DMS 273 treated with DMSO at 0.1 percent for 48 hours (cell line): ENCODE measurements around the gene CENPL.
"Not testable (repeated sequence)": the region's sequence is repeated elsewhere in the genome, so short reads cannot be mapped to it uniquely, and the experiment has no call there.

ENCODE experiments used
- DNase-seq: peaks from one replicate; lab custom pipeline; 2025; lab: John Stamatoyannopoulos, UW

The CENPL gene, protein sequence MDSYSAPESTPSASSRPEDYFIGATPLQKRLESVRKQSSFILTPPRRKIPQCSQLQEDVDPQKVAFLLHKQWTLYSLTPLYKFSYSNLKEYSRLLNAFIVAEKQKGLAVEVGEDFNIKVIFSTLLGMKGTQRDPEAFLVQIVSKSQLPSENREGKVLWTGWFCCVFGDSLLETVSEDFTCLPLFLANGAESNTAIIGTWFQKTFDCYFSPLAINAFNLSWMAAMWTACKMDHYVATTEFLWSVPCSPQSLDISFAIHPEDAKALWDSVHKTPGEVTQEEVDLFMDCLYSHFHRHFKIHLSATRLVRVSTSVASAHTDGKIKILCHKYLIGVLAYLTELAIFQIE

DNA sequence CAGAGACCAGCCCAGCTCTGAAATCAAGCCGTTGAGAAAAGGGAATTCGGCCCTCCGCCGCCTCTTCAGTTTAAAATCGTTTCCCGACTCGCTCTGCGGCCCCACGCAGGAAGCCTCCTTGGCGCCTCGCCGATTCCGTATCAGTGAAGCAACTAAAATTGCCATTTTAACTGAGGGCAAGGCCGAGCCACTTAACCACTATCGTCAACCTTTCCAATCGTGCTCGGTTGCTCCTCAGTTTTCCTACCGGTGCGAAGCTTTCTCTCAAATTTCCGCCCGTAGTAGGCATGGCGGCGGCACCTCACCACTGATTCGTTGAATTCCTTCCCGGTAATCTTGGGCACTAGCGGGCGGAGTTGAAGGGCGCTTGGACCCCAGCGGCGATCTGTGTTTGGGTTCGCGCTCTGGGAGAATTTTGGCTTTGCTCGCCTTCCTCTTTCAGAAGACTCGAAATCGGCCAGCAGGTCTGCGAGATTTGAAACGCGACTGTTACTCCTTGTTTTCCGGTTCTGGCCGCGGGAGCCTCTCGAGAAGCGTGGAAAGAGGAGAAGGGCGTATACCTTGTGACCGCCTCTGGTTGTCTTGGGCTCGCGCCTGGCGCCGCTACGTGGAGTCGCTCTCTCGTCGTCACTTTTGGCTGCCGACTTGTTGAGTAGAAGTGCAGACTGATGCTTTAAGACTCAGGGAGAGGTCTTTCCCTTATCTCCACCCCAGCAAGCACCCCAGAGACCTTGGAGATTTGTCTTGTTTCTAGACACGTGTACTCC, at the start of gene CENPL, which contains the start of gene DARS2:
Gene CENPL (minus strand): TSS at position 569 of the 767 bp plus-strand sequence. CDS start 13,584 bp downstream, outside the sequence.
Gene DARS2 (plus strand): TSS at position 359 of the 767 bp plus-strand sequence. CDS start 557 bp downstream, outside the sequence.
- DNase-seq = peak; percentile 98

DNA sequence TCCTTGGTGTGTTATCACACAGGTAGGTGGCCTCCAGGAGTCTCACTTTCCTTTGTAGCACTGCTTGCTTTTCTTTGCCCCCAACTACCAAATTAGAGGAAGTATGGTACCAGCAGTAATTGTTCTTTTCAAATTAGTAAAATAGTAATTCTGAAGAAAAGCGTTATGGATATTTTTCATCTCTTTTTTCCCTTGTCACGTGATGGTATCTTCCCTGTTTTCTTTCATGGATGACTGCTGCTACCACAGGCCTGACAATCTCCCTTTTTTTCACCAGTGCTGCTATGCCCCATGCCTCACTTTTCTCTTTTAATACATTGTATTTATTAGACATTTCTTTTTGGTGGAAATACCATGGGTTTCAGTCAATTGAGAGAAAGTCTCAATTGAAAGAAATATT, 46.8 kb upstream of the CENPL start:
- DNase-seq = no peak

DNA sequence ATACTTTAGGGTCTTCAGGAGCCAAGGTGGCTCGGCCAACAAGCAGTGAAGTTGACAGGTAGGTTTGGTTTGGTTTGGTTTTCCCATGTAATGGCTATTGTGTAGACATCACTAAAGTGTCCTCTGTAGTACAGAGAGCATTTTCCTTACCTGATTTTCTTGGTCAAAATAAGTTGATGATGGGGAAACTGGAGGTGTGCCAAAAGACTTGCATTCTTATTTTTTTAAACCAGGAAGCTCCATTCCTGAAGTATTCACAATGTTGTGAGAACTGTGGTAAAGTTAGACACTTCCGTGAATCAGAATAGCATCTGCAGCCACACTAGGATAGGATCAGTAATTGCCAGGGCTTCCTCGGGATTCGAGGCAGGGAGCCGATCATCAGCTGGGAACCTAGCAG, 46.4 kb upstream of the CENPL start:
- DNase-seq = no peak

DNA sequence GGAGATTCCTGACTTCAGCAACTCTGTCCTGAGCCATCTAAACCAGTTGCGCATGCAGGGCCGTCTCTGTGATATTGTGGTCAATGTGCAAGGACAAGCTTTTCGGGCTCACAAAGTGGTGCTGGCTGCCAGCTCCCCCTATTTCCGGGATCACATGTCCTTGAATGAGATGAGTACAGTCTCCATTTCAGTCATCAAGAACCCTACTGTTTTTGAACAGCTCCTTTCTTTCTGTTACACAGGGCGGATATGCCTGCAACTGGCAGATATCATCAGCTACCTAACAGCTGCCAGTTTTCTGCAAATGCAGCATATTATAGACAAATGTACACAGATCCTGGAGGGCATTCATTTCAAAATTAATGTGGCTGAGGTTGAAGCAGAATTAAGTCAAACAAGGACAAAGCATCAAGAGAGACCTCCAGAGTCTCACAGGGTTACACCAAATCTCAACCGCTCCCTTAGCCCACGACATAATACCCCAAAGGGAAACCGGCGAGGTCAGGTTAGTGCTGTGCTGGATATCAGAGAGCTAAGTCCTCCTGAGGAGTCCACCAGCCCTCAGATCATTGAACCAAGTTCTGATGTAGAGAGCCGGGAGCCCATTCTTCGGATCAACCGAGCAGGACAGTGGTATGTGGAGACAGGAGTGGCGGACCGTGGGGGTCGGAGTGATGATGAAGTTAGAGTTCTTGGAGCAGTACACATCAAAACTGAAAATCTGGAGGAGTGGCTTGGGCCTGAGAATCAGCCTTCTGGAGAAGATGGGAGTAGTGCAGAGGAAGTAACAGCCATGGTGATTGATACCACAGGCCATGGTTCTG, 45.8 kb upstream of the CENPL start:
- no peak for DNase-seq

DNA sequence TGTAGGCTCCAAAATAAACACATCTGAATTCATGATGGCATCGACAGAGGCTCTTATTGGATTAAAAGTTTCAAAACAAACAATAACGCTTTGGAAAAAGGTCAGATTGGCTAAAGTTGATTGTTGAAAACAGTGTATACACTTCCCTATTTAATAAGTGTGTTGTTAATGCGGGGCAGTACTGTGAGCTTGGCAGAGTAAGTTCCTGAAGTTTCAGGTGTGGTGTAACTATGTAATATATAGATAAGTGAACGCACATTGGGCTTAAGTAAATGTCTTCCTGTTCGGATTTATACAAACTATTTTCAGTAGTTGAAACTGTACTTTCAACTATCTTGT, 44.3 kb upstream of the CENPL start:
- no peak for DNase-seq

DNA sequence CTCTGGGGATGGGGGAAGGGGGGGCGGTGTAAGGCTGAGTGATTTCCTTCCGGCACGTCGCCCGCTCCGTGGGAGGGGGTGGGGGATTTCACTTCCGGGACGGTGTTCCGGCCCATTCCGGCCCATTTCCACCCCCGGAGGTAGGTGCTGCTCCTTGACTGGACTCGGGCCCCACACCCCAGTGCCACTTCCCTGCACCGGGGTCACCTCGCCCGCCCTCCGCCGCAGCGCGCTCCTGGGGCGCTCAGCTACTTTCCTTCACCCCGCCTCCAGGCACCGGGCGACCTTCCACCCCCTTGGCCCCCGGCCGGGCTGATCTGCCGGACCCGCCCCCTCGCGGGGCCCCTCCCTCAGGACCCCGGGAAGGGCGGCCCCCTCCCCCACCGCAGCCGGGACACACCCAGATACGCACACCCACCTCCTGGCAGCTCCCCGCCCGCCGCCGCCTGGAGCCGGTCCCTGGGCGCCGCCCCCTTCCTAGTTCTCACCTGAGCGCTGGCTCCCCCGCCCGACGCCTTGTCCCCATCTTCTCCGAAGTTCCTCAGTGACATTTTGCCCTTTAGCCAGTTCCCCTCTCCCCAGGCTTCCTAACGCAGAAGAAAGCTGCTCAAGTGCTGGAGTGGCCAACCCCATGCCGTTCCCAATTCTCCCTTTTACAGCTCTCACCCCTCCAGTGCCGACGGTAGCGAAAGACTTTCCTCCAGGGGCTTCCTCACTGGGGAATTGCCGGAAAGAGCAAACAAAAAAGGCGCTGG, 43.8 kb upstream of the CENPL start, which contains the start of gene ZBTB37:
Gene ZBTB37 (plus strand): TSS at position 115 of the 755 bp plus-strand sequence. CDS start 1,846 bp downstream, outside the sequence.
- DNase-seq = peak; percentile 67

DNA sequence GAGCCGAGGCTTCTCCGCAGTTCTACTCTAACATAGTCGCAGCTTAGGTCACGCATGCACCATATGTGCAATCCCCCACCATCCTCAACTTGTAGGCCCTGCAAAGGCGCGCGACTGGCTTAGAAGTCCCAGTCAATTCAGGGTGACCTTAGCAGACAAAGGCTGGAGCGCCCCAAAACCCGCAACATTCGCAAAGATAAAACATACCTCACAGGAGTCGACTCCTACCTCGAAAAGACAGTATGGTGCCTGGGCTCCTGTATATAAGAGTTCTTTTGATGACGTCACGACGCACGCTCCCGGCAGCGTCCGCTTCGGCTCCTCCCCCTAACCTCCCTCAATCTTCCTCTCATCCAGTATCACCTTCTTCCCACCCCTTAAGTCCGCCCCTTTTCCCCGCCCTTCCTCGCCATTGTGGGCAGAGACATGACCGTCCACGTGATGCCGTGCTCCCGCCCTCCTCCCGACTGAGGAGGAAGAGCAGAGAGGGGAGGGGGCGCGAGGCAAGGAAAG, 43.1 kb upstream of the CENPL start, which contains the start of gene GAS5:
Gene GAS5 (minus strand): TSS at position 237 of the 513 bp plus-strand sequence.
- peak; percentile 98 for DNase-seq

DNA sequence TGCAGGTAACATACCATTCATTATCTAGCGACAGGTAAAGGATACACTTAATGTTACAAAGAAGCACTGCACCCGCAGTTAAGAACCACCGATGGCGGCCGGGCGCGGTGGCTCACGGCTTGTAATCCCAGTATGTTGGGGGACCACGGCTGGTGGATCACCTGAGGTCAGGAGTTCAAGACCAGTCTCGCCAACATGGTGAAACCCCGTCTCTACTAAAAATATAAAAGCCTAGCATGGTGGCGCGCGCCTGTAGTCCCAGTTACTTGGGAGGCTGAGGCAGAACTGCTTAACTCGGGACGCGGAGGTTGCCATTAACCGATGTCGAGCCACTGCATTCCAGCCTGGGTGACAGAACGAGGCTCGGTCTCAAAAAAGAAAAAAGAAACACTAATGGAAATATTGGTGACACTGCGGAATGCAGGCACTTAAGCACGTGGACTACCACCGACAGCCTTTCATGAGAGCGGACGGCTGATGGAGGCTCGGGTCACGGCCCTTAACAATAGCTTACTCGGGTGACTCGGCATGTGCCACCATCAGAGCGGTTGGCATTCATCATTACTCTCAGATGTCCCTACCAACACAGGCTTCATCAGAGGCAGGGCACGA, 42.6 kb upstream of the CENPL start:
- DNase-seq = no peak

DNA sequence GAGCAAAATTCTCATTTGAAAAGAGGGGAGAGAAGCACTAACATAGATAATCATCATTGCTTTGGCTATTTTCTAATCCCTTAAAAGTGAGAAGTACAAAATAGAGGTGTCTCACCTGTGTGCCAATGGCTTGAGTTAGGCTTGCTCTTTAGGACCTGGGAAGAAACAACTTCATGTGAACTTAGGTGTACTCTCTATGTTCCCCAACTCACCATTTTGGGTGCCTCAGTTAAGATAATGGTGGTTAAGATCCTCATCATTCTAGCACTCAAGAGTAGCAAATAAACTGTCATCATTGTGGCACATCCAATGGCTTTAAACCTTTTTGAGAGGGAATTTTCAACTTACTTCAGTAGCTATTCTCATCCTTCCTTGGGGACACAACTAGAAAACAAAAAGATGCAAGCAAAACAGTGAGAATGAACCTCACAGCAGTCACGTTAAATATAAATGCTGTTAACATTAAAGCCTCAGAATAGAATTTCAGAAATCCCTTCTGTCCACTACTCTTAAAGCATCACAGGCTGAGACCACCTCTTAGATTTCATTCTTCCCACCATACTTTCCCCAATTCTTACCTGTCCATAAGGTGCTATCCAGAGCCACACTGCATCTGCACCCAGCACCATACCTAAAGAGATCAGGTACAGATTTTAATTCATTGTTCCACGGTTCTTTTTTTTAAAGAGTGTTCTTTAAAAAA, 41.9 kb upstream of the CENPL start:
- DNase-seq = no peak

DNA sequence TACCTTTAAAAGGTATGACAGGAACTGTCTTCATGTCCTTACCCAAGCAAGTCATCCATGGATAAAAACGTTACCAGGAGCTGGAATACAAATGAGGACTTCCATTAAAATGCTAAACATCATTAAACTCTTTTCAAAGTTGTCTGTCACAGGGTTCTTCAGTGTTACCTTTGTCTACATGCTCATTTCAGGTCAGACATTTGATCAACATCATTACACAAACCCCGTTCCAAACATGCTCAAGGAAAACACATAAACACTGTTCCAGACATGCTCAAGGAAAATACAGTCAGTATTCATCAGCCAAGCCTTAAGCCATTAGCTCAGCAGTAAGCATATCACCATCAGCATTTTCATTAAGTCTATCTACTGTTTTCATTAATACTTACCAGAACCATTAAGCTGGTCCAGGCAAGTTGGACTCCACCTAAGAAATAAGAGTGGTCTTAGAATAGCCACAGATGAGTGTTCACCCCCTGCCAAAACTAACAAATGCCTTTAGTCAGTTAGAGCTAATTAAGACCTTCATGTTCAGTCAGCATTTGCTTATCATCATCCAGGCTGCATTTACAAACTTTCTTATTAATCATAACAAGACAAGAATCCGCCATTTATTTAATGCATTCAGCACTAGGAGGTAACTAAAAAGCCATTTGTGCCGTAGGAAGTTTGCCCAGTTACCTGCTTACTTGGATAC, 40.9 kb upstream of the CENPL start:
- no peak for DNase-seq

DNA sequence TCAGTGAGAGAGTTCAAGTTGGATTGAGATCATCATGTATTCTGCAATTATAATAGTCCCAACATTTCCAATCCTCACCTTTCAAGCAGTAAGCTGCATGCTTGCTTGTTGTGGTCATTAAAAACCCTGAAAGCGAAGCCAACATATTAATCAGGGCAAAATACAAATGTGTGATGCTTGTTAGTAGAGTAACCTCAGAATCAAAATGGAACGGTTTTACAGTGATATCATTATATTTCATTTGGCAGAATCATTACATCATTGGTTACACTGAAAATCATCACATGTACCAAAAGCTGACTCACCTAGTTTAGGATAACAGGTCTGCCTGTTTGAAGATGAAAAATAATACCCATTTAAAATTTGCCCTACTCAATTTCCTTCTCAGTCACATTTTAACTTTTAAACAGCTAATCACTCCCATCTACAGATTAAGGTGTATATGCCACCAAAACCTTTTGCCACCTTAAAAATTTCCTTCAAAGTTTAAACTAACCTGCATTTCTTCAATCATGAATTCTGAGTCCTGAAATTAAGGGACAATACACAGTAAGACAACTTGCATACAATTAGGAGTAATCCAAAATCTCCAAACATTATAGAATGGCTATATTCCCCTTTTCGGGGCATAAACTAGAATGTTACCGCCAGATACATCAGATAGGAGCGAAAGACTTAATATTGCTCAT, 39.6 kb upstream of the CENPL start:
- no peak for DNase-seq

DNA sequence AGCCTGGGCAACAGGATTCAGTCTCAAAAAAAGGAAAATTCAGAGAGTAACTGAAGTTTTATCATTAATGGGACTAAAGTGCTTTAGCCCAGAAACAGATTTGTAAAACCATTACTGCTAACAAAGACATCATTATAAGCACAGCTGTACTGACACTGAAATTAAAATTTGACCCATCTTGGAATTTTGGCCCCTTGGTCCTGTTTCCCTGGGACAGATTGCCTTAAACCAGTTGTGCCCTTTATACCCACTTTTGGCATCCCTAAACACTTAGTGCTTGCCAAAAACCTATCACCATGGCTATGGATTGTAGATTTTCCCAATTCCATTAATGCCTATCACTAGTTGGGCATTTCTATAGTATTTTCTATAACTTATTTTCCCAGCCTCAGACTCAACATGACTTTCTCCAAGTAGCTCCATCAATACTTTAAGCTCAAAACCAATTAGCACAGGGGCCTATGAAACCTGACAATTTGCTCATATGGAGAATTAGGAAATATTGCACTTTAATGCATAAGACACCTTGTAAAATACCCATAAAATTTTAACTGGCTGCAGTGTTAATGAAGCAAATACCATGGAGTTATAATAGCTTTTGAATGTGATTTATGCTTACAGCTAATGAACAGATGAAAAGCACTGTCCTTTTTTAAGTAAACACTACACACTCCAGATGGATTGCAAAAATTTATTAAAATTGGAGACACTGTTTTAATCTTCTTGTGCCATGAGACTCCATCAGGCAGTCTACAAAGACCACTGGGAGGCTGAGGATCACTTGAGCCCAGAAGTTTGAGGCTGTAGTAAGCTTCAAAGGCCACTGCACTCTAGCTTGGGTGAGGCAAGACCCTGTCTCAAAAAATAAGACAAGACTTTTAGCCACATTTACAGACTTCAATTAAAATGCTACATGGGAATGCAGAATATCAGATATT, 38.8 kb upstream of the CENPL start:
- DNase-seq = peak; percentile 80

DNA sequence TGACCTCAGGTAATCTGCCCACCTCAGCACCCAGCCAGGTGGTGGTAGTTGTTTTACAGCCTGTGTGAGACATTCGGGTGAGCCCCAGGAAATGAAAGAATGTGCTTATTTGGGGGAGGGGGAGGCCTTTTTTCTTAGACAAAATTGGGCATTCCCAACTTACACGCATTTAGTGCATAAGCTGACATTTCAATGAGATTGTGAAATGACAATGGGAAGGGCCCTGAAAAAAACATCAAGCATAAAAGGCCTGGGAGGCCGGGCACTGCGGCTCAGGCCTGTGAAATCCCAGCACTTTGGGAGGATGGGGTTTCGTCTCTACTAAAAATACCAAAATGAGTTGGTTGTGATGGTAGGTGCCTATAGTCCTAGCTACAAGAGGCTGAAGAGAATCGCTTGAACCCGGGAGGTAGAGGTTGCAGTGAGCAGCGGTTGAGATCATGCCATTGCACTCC, 38.1 kb upstream of the CENPL start:
- peak; percentile 80 for DNase-seq

DNA sequence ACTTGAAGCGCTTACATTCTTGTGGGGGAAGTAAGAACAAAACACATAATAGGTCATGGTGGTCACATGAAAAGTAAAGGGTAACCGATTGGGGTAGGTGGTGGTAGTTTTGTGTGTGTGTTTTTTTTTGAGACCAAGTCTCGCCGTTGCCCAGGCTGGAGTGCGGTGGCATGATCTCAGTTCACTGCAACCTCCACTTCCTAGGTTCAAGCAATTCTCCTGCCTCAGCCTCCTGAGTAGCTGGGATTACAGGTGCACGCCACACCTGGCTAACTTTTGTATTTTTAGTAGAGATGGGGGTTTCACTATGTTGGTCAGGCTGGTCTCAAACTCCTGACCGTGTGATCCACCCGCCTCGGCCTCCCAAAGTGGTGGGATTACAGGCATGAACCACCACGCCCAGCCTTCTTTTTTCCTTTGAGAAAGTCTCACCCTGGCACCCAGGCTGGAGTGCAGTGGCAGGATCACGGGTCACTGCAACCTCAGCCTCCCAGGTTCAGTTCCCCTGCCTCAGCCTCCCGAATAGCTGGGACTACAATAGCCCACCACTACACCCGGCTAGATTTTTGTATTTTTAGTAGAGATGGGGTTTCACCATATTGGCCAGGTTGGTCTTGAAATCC, 37.6 kb upstream of the CENPL start:
- peak; percentile 67 for DNase-seq

DNA sequence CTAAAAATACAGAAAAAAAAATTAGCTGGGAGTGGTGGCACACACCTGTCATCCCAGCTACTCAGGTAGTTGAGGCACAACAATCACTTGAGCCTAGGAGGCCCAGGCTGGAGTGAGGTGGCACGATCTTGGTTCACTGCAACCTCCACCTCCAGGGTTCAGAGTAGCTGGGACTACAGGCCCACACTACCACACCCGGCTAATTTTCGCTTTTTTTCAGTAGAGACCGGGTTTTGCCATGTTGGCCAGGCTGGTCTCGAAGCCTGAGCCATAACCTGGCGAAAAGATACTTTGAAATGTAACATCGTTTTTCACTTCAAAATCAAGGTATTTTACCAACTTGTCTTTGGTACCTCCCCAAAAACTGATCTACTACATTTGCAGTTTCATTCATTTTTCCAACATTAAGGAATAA, 37.1 kb upstream of the CENPL start:
- peak; percentile 67 for DNase-seq

DNA sequence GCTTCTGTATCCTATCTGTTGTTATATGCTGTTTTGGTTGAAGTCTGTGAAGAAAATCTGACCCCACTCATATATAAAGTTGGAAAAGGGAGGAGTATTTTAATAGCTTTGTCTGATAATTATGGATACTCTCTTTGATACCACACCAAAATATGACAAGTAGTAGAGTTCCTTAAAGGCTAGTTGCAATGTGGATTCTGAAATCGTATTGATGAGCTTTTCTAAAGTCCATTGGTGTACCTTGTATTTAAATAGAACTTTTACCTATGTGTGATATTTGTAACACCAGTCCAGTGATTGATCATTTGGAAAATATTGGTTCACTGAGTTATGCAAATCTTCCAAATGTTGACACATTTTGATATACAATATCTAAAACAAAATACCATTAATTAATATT, 35.4 kb upstream of the CENPL start:
- DNase-seq = no peak

DNA sequence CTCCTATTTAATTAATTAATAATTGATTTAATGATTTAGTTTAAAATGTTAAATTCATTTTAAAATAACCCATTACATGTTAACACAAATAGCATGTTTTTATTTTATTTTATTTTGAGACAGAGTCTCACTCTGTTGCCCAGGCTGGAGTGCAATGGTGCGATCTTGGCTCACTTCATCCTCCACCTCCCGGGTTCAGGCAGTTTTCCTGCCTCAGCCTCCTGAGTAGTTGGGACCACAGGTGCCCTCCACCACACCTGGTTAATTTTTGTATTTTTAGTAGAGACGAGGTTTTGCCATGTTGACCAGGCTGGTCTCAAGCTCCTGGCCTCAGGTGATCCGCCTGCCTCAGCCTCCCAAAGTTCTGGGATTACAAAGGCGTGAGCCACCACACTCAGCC, 34.9 kb upstream of the CENPL start:
- DNase-seq = not testable (repeated sequence)
